KMS-11 (cell line): ENCODE measurements around the gene NELFB.
"Not testable (repeated sequence)": the region's sequence is repeated elsewhere in the genome, so short reads cannot be mapped to it uniquely, and the experiment has no call there.

ENCODE experiments used
- H2AFZ ChIP-seq: fragments of 200-600 bp; sonication (generic); 2 replicates; pipeline ENCODE4 v1.6.1; 2016; ENCODE audit warnings: antibody characterized with exemption, mixed run types, low read depth
- H3K27ac ChIP-seq: fragments of 200-600 bp; sonication (generic); 2 replicates; pipeline ENCODE4 v1.6.1; 2016; ENCODE audit warnings: mild to moderate bottlenecking, mixed run types
- H3K27me3 ChIP-seq: fragments of 200-600 bp; sonication (generic); 2 replicates; pipeline ENCODE4 v1.6.1; 2017; ENCODE audit warnings: mild to moderate bottlenecking, low read depth, mixed run types, moderate library complexity; ENCODE audit not compliant: insufficient read depth
- H3K36me3 ChIP-seq: fragments of 200-600 bp; sonication (generic); 2 replicates; pipeline ENCODE4 v1.6.1; 2017; ENCODE audit warnings: mild to moderate bottlenecking, mixed run types; ENCODE audit not compliant: insufficient read depth
- H3K4me1 ChIP-seq: fragments of 200-600 bp; sonication (generic); 2 replicates; pipeline ENCODE4 v1.6.1; 2016; ENCODE audit warnings: mild to moderate bottlenecking, low read depth, mixed run types; ENCODE audit not compliant: poor library complexity, severe bottlenecking
- H3K4me2 ChIP-seq: fragments of 200-600 bp; sonication (generic); 2 replicates; pipeline ENCODE4 v1.7.0; 2016; ENCODE audit warnings: mild to moderate bottlenecking, mixed run types
- H3K4me3 ChIP-seq: fragments of 200-600 bp; sonication (generic); IDR thresholded peaks from 2 replicates; pipeline ENCODE4 v1.6.1; 2017; ENCODE audit warnings: low read depth, low read length, mixed read lengths; ENCODE audit not compliant: insufficient read depth
- H3K79me2 ChIP-seq: fragments of 200-600 bp; sonication (generic); 2 replicates; pipeline ENCODE4 v1.6.1; 2016; ENCODE audit warnings: low read depth, mixed run types; ENCODE audit not compliant: insufficient read depth
- H3K9ac ChIP-seq: fragments of 200-600 bp; sonication (generic); 2 replicates; pipeline ENCODE4 v1.6.1; 2016; ENCODE audit warnings: mild to moderate bottlenecking, mixed run types
- H4K20me1 ChIP-seq: fragments of 200-600 bp; sonication (generic); 2 replicates; pipeline ENCODE4 v1.6.1; 2016; ENCODE audit warnings: mild to moderate bottlenecking, mixed run types; ENCODE audit not compliant: insufficient read depth
- CTCF ChIP-seq: fragments of 200-600 bp; sonication (generic); conservative IDR thresholded peaks from 2 replicates; pipeline ENCODE4 v1.6.1; 2017; ENCODE audit warnings: low read depth, mild to moderate bottlenecking, antibody characterized with exemption, low read length, moderate library complexity, mixed read lengths

The NELFB gene

DNA sequence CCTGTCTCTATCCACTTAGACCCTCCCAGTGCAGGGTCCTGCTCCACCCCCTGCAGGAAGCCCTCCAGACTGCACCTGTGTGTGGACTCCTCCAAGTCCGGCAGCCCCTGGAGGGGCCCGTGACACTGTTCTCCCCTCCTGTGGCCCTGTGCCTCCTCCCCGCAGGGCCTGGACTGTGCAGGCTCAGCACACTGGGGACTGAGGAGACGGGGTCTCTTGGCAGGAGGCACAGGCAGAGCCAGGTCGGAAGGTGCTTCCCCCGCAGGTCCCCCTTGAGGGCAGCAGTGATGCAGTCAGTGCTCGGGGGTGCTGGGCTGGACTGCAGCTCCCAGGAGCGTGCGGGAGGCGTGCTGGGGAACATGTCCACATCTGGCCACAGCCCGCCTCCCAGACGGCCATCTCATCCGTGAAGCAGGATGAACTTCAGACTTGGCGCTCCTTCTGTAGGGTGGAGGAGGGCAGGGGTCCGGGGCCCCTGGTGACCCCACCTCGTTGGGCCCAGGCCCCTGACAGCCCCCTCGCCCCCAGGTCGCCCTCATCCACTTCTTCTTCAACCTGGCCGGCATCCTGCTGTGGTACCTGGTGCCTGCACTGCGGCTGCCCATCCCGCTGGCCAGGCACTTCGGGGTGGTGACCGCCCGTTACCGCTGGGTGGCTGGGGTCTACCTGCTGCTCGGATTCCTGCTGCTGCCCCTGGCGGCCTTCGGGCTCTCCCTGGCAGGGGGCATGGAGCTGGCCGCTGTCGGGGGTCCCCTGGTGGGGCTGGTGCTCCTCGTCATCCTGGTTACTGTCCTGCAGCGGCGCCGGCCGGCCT, 19.5 kb upstream of the NELFB start:
- H3K27me3 ChIP-seq: peaks cover 43% of the 10 kb centered on the region
- no peak overlapping the region for H3K27ac ChIP-seq
- H3K36me3 ChIP-seq: no peaks in the 10 kb centered on the region
- H3K9ac ChIP-seq: no peak overlapping the region
- H2AFZ ChIP-seq: no peak overlapping the region
- TF ChIP-seq CTCF: 0 out of 2 replicates have a peak, but pooled peaks have one; percentile 15
- H4K20me1 ChIP-seq: no peaks in the 10 kb centered on the region
- H3K4me2 ChIP-seq: no peak overlapping the region
- peaks cover 23% of the 10 kb centered on the region for H3K4me1 ChIP-seq
- H3K4me3 ChIP-seq: no peak overlapping the region
- no peaks in the 10 kb centered on the region for H3K79me2 ChIP-seq

DNA sequence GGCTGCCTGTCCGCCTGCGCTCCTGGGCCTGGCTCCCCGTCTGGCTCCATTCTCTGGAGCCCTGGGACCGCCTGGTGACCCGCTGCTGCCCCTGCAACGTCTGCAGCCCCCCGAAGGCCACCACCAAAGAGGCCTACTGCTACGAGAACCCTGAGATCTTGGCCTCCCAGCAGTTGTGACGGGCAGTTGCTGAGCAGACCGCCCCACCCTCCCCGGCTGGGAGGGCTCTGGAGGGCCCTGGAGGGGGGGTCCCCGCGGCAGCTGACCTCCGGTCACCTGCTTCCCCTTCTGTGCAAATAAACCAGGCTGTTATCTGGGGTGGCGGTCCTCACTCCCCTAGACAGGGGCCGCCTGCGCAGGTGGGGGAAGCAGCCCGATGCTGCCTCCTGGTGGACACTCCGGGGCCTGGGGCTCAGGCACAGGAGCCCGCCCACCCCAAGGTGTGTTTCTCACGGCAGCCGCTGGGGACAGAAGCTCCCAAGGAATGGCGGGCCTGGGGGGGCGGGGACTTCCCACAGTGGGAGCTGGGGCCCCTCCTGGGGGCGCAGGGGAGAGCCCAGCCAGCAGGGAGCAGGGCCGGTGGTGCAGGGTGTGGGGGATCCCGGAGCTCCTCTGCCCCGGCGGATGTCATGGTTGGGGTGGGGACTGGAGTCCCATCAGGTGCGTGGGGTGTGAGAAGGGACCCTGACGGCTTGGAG, 18.7 kb upstream of the NELFB start:
- no peaks in the 10 kb centered on the region for H4K20me1 ChIP-seq
- H3K27me3 ChIP-seq: peaks cover 36% of the 10 kb centered on the region
- no peak overlapping the region for H3K9ac ChIP-seq
- H3K36me3 ChIP-seq: no peaks in the 10 kb centered on the region
- H3K4me3 ChIP-seq: no peak overlapping the region
- H2AFZ ChIP-seq: no peak overlapping the region
- no peaks in the 10 kb centered on the region for H3K79me2 ChIP-seq
- no peak overlapping the region for H3K27ac ChIP-seq
- peak overlapping the region; percentile 26; the same call in 1 of the 2 replicates for H3K4me2 ChIP-seq
- TF ChIP-seq CTCF: peak; percentile 87
- peaks cover 23% of the 10 kb centered on the region for H3K4me1 ChIP-seq

DNA sequence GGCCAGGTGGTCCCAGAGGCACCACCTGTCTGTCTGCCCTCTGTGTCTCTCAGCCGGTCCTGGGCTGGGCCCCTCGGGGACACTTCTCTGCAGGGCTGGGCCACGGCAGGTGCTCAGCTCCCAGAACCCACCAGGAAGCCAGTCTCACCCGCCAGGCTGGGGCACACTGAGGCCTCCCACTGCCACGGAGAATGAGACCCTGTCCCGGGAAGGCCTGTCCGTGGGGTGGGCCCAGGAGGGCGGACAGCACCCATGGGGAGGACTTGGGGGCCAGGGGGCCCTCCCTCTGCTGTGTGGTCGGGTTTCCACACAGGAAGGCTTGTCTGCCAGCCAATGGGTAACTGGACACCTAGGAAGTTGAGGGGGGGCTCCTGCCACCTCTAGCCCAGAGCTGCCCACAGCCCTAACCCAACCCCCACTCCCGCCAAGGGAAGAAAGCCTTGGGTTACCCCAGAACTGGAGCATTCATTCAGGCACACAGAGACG, 18.1 kb upstream of the NELFB start:
- Histone ChIP-seq H3K9ac (no peak overlapping the region), H4K20me1 (peaks cover 2% of the 10 kb centered on the region; the same call in 1 of the 2 replicates), H3K27me3 (peaks cover 30% of the 10 kb centered on the region), H3K27ac (no peak overlapping the region), H3K4me3 (no peak overlapping the region), H3K4me1 (peaks cover 23% of the 10 kb centered on the region), H2AFZ (no peak overlapping the region), H3K36me3 (peaks cover under 1% of the 10 kb centered on the region; the same call in 1 of the 2 replicates), H3K79me2 (peaks cover 4% of the 10 kb centered on the region), H3K4me2 (peak overlapping the region; percentile 26; the same call in 1 of the 2 replicates)
- TF ChIP-seq CTCF: no peak

DNA sequence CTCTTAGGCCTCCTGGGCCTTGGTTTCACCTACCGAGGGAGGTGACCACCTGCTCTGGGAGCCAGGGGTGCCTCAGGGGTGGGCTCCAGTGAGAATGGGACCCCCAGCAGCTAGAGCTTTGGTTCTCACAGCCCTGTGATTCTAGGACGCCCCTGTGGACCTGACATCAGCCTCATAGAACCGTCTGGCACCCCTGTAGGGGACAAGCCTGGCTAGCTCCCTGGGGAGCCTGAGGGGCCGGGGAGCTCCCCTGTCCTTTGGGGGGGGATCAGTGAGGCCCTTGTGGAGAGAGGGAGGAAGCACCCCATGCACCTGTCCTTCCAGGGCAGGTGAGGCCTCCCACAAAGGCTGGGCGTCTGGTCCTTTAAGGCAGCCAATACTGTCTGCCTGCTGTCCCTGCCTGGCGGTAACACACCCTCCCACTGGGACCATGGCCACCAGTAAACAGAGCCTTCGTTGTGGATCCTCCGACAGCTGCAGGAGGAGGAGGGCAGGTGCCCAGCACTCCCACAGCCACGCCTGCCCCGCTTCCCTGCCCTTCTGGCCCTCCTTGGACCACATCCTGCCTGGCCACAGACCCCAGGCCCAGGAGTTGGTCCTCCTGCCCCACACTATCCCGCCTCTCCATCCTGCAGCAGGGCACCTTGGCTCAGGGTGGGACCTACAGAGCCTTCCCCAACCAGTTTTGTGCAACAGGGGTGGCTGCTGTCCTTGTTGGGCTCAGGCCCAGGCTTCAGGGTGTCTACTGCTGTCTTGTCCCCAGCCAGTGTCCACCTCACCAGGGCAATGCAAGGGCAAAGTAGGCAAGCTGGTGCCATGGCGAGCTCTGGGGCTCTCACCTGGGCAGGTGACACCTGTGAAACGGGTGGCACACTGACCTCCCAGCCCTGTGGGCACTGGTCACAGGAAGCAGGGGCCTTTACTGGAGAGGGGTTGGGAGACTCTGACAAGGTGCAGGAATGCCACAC, 17.1 kb upstream of the NELFB start:
- Histone ChIP-seq H4K20me1 (peaks cover 12% of the 10 kb centered on the region; the same call in 1 of the 2 replicates), H3K27ac (no peak overlapping the region), H3K4me3 (no peak overlapping the region), H3K4me1 (peaks cover 31% of the 10 kb centered on the region), H3K27me3 (peaks cover 22% of the 10 kb centered on the region), H3K4me2 (no peak overlapping the region; the same call in 1 of the 2 replicates), H3K79me2 (peaks cover 15% of the 10 kb centered on the region), H3K9ac (no peak overlapping the region), H2AFZ (no peak overlapping the region), H3K36me3 (peaks cover 7% of the 10 kb centered on the region; the same call in 1 of the 2 replicates)
- no peak for TF ChIP-seq CTCF

- Histone ChIP-seq H3K79me2 (peaks cover 17% of the 10 kb centered on the region), H3K4me2 (peak overlapping the region; percentile 58), H2AFZ (peak overlapping the region; percentile 72), H3K27me3 (peaks cover 12% of the 10 kb centered on the region), H3K9ac (peak overlapping the region; percentile 82), H3K27ac (peak overlapping the region; percentile 91), H3K4me1 (peaks cover 31% of the 10 kb centered on the region), H4K20me1 (peaks cover 12% of the 10 kb centered on the region; the same call in 1 of the 2 replicates)
- not testable (repeated sequence) for H3K36me3 ChIP-seq, H3K4me3 ChIP-seq
Measured at GRCh38 chr9:137239541-137240200, 15.5 kb upstream of the NELFB start.
